GM19324 (cell line): Measurements from ENCODE around the gene POFUT2.

Experiments used
- ATAC-seq: cut with Tn5 transposase; IDR thresholded peaks from one replicate; pipeline ENCODE4 v1.9.1; 2021; ENCODE audit warnings: mild to moderate bottlenecking, moderate library complexity; ENCODE audit not compliant: unreplicated experiment, low FRiP score

POFUT2 gene

GRCh38 chr21:45287438-45288391, at the start of gene POFUT2:
Gene POFUT2 (minus strand): TSS chr21:45287895. CDS start chr21:45287871, 24 bp downstream.
- ATAC-seq: peak; percentile 85

- ATAC-seq: no peak
These were observed 49.2 kb upstream of the POFUT2 start for GRCh38 chr21:45336870-45337269.

GRCh38 chr21:45336535-45336810, 48.8 kb upstream of the POFUT2 start:
- ATAC-seq: no peak

GRCh38 chr21:45335761-45336534, 48.3 kb upstream of the POFUT2 start:
- no peak for ATAC-seq

- no peak for ATAC-seq
These were observed 47.6 kb upstream of the POFUT2 start for GRCh38 chr21:45335151-45335760.

GRCh38 chr21:45334591-45335081, 46.9 kb upstream of the POFUT2 start:
- no peak for ATAC-seq

GRCh38 chr21:45334134-45334533, 46.4 kb upstream of the POFUT2 start:
- no peak for ATAC-seq

GRCh38 chr21:45333583-45334121, 46.0 kb upstream of the POFUT2 start:
- no peak for ATAC-seq

- no peak for ATAC-seq
These were observed 45.4 kb upstream of the POFUT2 start for GRCh38 chr21:45332981-45333582.

GRCh38 chr21:45332415-45332814, 44.7 kb upstream of the POFUT2 start:
- no peak for ATAC-seq

GRCh38 chr21:45331531-45332147, 43.9 kb upstream of the POFUT2 start:
- ATAC-seq: no peak

GRCh38 chr21:45330851-45331261, 43.2 kb upstream of the POFUT2 start:
- ATAC-seq: no peak

- no peak for ATAC-seq
These were observed 42.5 kb upstream of the POFUT2 start for GRCh38 chr21:45330075-45330781.

GRCh38 chr21:45329261-45330074, 41.8 kb upstream of the POFUT2 start:
- ATAC-seq: no peak

- no peak for ATAC-seq
These were observed 40.8 kb upstream of the POFUT2 start for GRCh38 chr21:45328198-45329091.

GRCh38 chr21:45327441-45328197, 39.9 kb upstream of the POFUT2 start:
- no peak for ATAC-seq
